ENCODE measurements around the gene STAG3. TPM values are rescaled to one million over a fixed set of nuclear protein-coding genes. Genes with fewer than 3 reads are reported as not detected.

STAG3 gene
- total and polyA plus RNA-seq, 2 experiments from 2014 or later = 4.6 to 4.7 TPM

GRCh38 chr7:100221767-100222444 lies 44.2 kb downstream of the STAG3 start:
- H3K27ac ChIP-seq (ENCODE audit: low read depth) = no peak overlapping the region
- no peaks in the 10 kb centered on the region for H3K9me2 ChIP-seq (ENCODE audit: insufficient read depth)
- DNase-seq (ENCODE audit: low spot score) (no peak), ATAC-seq (no peak)
- H2AFZ ChIP-seq = no peak overlapping the region
- peaks cover 4% of the 10 kb centered on the region for H3K4me1 Mint-ChIP-seq
- no peak overlapping the region; the same call in 2 of the 3 replicates for H3K4me3 Mint-ChIP-seq
- H3K9me3 Mint-ChIP-seq = no peaks in the 10 kb centered on the region
- no peak for TF ChIP-seq CREB1 (CRISPR knock-in tag; IDR thresholded peaks at IDR 0.05; ENCODE audit: low read depth)
- no peak for TF ChIP-seq POLR2AphosphoS5 (IDR thresholded peaks at IDR 0.05; ENCODE audit: low read depth)
- TF ChIP-seq EZH2 (IDR thresholded peaks at IDR 0.05; ENCODE audit: low read depth, unreplicated experiment) = no peak
- no peak for TF ChIP-seq NANOG (IDR thresholded peaks at IDR 0.05; ENCODE audit: borderline replicate concordance)
- TF ChIP-seq REST (IDR thresholded peaks at IDR 0.05; ENCODE audit: unreplicated experiment) = no peak
- H3K27me3 Mint-ChIP-seq (ENCODE audit: insufficient read depth, low read depth, poor library complexity) = peaks cover 4% of the 10 kb centered on the region
- peaks cover 4% of the 10 kb centered on the region; the same call in 2 of the 3 replicates for H3K36me3 Mint-ChIP-seq (ENCODE audit: low read depth)
- no peak overlapping the region for H3K27ac Mint-ChIP-seq
- no peaks in the 10 kb centered on the region for H3K79me2 ChIP-seq (replicated peaks; ENCODE audit: insufficient read depth)
- no peaks in the 10 kb centered on the region for H3F3A ChIP-seq (replicated peaks; ENCODE audit: low read depth)
- H3K27me3 ChIP-seq (ENCODE audit: insufficient read depth) = no peaks in the 10 kb centered on the region
- no peak overlapping the region for H3K4me2 ChIP-seq
- no peaks in the 10 kb centered on the region for H3K36me3 ChIP-seq (ENCODE audit: insufficient read depth)
- H3K4me1 ChIP-seq (ENCODE audit: insufficient read depth) = no peaks in the 10 kb centered on the region
- no peak overlapping the region for H3K4me3 ChIP-seq
- no peaks in the 10 kb centered on the region for H4K20me1 ChIP-seq (replicated peaks; ENCODE audit: insufficient read depth)

GRCh38 chr7:100222445-100223132 lies 44.9 kb downstream of the STAG3 start:
- no peak overlapping the region for H3K4me3 Mint-ChIP-seq
- no peaks in the 10 kb centered on the region; the same call in 1 of the 3 replicates for H3K4me1 Mint-ChIP-seq

More at GRCh38 chr7:100222445-100223132, 44.9 kb downstream of the STAG3 start:
- no peak overlapping the region for H3K4me3 ChIP-seq
- H3K4me1 ChIP-seq (ENCODE audit: insufficient read depth) = no peaks in the 10 kb centered on the region
- H3K9me2 ChIP-seq (ENCODE audit: insufficient read depth) = no peaks in the 10 kb centered on the region
- no peak overlapping the region for H3K4me2 ChIP-seq
- ATAC-seq (no peak), DNase-seq (ENCODE audit: low spot score) (no peak)
- no peaks in the 10 kb centered on the region for H3K79me2 ChIP-seq (replicated peaks; ENCODE audit: insufficient read depth)
- no peaks in the 10 kb centered on the region for H3K27me3 ChIP-seq (ENCODE audit: insufficient read depth)
- no peak overlapping the region for H2AFZ ChIP-seq
- no peak overlapping the region for H3K27ac ChIP-seq (ENCODE audit: low read depth)
- H3F3A ChIP-seq (replicated peaks; ENCODE audit: low read depth) = no peaks in the 10 kb centered on the region
- Mint-ChIP-seq H3K9me3 (no peaks in the 10 kb centered on the region), H3K27me3 (ENCODE audit: insufficient read depth, low read depth, poor library complexity) (peaks cover 2% of the 10 kb centered on the region), H3K27ac (no peak overlapping the region), H3K36me3 (ENCODE audit: low read depth) (peaks cover 4% of the 10 kb centered on the region; the same call in 2 of the 3 replicates)
- no peaks in the 10 kb centered on the region for H4K20me1 ChIP-seq (replicated peaks; ENCODE audit: insufficient read depth)
- no peaks in the 10 kb centered on the region for H3K36me3 ChIP-seq (ENCODE audit: insufficient read depth)
- no peak for TF ChIP-seq ETS1 (IDR thresholded peaks at IDR 0.05)
- TF ChIP-seq CREB1 (CRISPR knock-in tag; IDR thresholded peaks at IDR 0.05; ENCODE audit: low read depth) = no peak
- no peak for TF ChIP-seq EZH2 (IDR thresholded peaks at IDR 0.05; ENCODE audit: low read depth, unreplicated experiment)
- no peak for TF ChIP-seq POLR2AphosphoS5 (IDR thresholded peaks at IDR 0.05; ENCODE audit: low read depth)
- no peak for TF ChIP-seq STAT1 (IDR thresholded peaks at IDR 0.05; ENCODE audit: unreplicated experiment)
- no peak for TF ChIP-seq ZNF462 (CRISPR knock-in tag; IDR thresholded peaks at IDR 0.05)
- no peak for TF ChIP-seq JUNB (IDR thresholded peaks at IDR 0.05; ENCODE audit: unreplicated experiment)

Data from GM23338 (cell line).